ENCODE measurements around the gene ACTL7A. TPM values are rescaled to one million over a fixed set of nuclear protein-coding genes. Genes with fewer than 3 reads are reported as not detected.
"Not testable (repeated sequence)": the region's sequence is repeated elsewhere in the genome, so short reads cannot be mapped to it uniquely, and the experiment has no call there.

The ACTL7A gene
- total RNA-seq, 8 experiments from 2014 or later: 0.05 to 0.73 (median 0.25) TPM; not detected in 1

DNA sequence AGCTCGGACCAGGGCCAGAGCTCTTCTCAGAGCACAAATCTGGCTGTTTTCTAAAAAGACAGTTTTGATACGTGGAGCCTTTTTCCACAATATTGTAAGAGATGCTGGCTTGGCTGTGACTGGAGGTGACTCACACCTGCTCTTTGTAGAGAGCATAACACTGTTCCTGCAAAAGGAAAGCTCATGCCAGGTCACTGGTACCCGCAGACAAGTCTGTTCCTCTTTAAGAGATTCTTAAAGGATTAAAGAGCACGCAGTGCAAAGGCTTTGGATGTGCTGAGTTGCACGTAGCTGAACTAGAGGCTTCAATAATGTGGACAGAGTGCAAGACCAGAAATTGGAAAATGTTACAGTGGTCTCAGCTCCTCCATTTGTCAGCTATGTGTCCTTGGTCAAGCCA lies 25.3 kb upstream of the ACTL7A start:
- no peak overlapping the region for H3K4me3 ChIP-seq
- WGBS, 10 experiments: 43 to 94% (median 73%) methylated on average over 1 to 4 of the region's 5 CpGs; no CpG with 5 or more reads in 3 of the 10 experiments
- no peak overlapping the region for H3K27ac ChIP-seq
- no peaks in the 10 kb centered on the region for H3K4me1 ChIP-seq (replicated peaks in 1 of 2)
- in situ Hi-C loops (cut with MboI; ENCODE audit: low pct_unique_long_range_greater_than_20kb in 2 of 9, low sequenced_read_pairs in 9 of 9, unreplicated experiment in 9 of 9): no loop called here
- no peak for ATAC-seq (replicated peaks in 6 of 8)

DNA sequence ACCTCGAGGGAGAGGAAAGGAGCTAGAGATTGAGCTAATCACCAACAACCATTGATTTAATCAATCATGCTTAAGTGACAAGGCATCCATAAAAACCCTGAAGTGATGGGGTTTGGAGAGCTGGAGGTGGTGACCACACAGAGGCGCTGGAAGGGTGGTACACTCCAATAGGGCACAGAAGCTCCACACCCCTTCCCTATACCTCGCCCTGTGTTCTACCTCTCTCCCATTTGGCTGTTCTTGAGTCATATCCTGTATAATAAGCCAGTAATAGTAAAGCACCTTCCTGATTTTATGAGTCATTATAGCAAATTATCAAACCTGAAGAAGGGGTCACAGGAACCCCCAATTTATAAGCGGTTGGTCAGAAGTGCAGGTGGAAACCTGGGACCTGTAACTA lies 24.5 kb upstream of the ACTL7A start:
- WGBS, 10 experiments: 27 to 88% (median 67%) methylated on average over 1 to 4 of the region's 4 CpGs; no CpG with 5 or more reads in 1 of the 10 experiments
- in situ Hi-C loops (cut with MboI; ENCODE audit: low pct_unique_long_range_greater_than_20kb in 2 of 9, low sequenced_read_pairs in 9 of 9, unreplicated experiment in 9 of 9): no loop called here
- H3K27ac ChIP-seq: no peak overlapping the region
- H3K4me3 ChIP-seq: no peak overlapping the region
- H3K4me1 ChIP-seq (replicated peaks in 1 of 2): no peaks in the 10 kb centered on the region
- ATAC-seq (replicated peaks in 6 of 8): no peak

GRCh38 chr9:108838017-108838416 lies 24.0 kb upstream of the ACTL7A start:
- in situ Hi-C loops (cut with MboI; ENCODE audit: low pct_unique_long_range_greater_than_20kb in 2 of 9, low sequenced_read_pairs in 9 of 9, unreplicated experiment in 9 of 9): no loop called here
- ATAC-seq (replicated peaks in 6 of 8): no peak
- WGBS, 10 experiments: 0 to 100% (median 81%) methylated on average over 1 to 6 of the region's 6 CpGs
- no peaks in the 10 kb centered on the region for H3K4me1 ChIP-seq (replicated peaks in 1 of 2)
- no peak overlapping the region for H3K4me3 ChIP-seq
- H3K27ac ChIP-seq: no peak overlapping the region

GRCh38 chr9:108839561-108839960 lies 22.5 kb upstream of the ACTL7A start:
- in situ Hi-C loops (cut with MboI; ENCODE audit: low pct_unique_long_range_greater_than_20kb in 2 of 9, low sequenced_read_pairs in 9 of 9, unreplicated experiment in 9 of 9); ATAC-seq (replicated peaks in 6 of 8); H3K4me3 ChIP-seq; H3K27ac ChIP-seq; H3K4me1 ChIP-seq (replicated peaks in 1 of 2): not testable (repeated sequence)
- WGBS, 10 experiments: 27 to 90% (median 70%) methylated on average over 2 to 5 of the region's 5 CpGs

GRCh38 chr9:108842610-108843295 lies 19.3 kb upstream of the ACTL7A start:
- ATAC-seq (replicated peaks in 6 of 8): no peak
- Histone ChIP-seq H3K27ac (no peak overlapping the region), H3K4me3 (no peak overlapping the region), H3K4me1 (replicated peaks in 1 of 2) (no peaks in the 10 kb centered on the region)
- in situ Hi-C loops (cut with MboI; ENCODE audit: low pct_unique_long_range_greater_than_20kb in 2 of 9, low sequenced_read_pairs in 9 of 9, unreplicated experiment in 9 of 9): no loop called here
- WGBS, 10 experiments: 40 to 92% (median 80%) methylated on average over 1 to 13 of the region's 16 CpGs; no CpG with 5 or more reads in 1 of the 10 experiments

DNA sequence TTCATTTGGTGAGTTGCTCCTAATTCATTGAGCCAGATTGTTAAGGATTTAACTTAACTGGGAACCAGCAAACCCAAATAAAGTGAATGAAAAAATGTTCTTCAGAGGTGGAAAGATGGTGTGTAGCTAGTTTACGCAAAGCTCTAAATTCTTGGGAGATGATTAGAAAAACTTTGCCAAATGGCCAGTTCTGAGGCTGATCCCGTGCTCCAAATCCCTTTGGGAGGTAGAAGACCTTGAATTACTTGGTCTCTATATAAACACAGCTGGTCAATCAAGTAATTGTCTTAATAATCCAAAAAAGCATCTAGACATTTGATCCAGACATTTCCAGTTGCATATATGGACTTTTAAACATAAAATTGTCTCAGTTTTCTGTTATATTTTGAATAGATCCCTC lies 17.7 kb upstream of the ACTL7A start:
- Histone ChIP-seq H3K27ac (no peak overlapping the region), H3K4me3 (no peak overlapping the region), H3K4me1 (replicated peaks in 1 of 2) (no peaks in the 10 kb centered on the region)
- ATAC-seq (replicated peaks in 6 of 8): no peak
- 33 to 100% (median 60%) methylated on average over 1 to 2 of the region's 2 CpGs; no CpG with 5 or more reads in 1 of the 10 experiments for WGBS, 10 experiments
- in situ Hi-C loops (cut with MboI; ENCODE audit: low pct_unique_long_range_greater_than_20kb in 2 of 9, low sequenced_read_pairs in 9 of 9, unreplicated experiment in 9 of 9): no loop called here

DNA sequence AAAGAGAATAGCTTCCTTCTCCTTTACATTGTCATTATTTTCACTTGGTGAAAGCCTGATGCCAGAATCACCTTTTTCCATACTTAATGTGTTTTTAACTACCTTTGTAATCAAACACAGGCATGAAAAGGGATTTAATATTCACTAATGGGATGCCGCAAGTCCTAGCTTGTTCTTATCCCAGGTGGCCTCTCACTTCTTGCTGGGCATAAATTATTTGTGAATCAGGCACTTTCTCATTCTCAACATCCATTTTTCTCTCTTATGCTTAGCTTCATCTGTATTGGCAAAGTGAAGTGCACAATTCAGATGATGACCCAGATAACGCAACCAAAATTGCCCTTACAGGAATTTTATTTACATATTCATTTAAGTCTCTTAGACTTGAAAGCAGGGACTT lies 17.2 kb upstream of the ACTL7A start:
- in situ Hi-C loops (cut with MboI; ENCODE audit: low pct_unique_long_range_greater_than_20kb in 2 of 9, low sequenced_read_pairs in 9 of 9, unreplicated experiment in 9 of 9): no loop called here
- Histone ChIP-seq H3K4me1 (replicated peaks in 1 of 2) (no peaks in the 10 kb centered on the region), H3K27ac (no peak overlapping the region), H3K4me3 (no peak overlapping the region)
- peak in 4 of 8 experiments; percentile 10 to 63 (median 38) for ATAC-seq (replicated peaks in 6 of 8)
- WGBS, 10 experiments: 8 to 83% (median 68%) methylated on average over 1 to 2 of the region's 2 CpGs

DNA sequence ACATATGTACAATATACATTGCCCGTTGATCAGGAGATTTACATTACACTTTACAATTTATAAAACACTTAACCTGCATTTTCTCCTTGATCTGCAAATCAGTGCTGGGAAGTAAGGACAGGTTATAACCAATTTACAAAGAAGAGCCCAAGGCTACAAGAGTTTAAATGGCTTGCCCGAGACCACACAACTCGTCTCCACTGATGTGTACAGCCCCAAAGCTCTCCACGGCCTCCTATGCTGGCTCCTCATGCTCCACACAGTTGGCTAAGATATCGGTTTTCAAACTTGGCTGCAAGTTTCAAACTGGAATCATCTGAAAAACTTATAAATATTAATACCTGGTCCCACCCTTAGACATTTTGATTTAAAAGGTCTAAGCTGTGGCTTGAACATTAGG lies 16.6 kb upstream of the ACTL7A start:
- no peaks in the 10 kb centered on the region for H3K4me1 ChIP-seq (replicated peaks in 1 of 2)
- no peak overlapping the region for H3K27ac ChIP-seq
- in situ Hi-C loops (cut with MboI; ENCODE audit: low pct_unique_long_range_greater_than_20kb in 2 of 9, low sequenced_read_pairs in 9 of 9, unreplicated experiment in 9 of 9): no loop called here
- ATAC-seq (replicated peaks in 6 of 8): peak in 1 of 8 experiments; percentile 65
- H3K4me3 ChIP-seq: no peak overlapping the region
- WGBS, 10 experiments: 48 to 90% (median 83%) methylated on average over 1 to 5 of the region's 5 CpGs; no CpG with 5 or more reads in 2 of the 10 experiments

GRCh38 chr9:108845947-108846346 lies 16.1 kb upstream of the ACTL7A start:
- 21 to 83% (median 64%) methylated on average over 1 to 2 of the region's 2 CpGs; no CpG with 5 or more reads in 1 of the 10 experiments for WGBS, 10 experiments
- no peaks in the 10 kb centered on the region for H3K4me1 ChIP-seq (replicated peaks in 1 of 2)
- H3K27ac ChIP-seq: no peak overlapping the region
- no peak for ATAC-seq (replicated peaks in 6 of 8)
- no peak overlapping the region for H3K4me3 ChIP-seq
- in situ Hi-C loops (cut with MboI; ENCODE audit: low pct_unique_long_range_greater_than_20kb in 2 of 9, low sequenced_read_pairs in 9 of 9, unreplicated experiment in 9 of 9): no loop called here

DNA sequence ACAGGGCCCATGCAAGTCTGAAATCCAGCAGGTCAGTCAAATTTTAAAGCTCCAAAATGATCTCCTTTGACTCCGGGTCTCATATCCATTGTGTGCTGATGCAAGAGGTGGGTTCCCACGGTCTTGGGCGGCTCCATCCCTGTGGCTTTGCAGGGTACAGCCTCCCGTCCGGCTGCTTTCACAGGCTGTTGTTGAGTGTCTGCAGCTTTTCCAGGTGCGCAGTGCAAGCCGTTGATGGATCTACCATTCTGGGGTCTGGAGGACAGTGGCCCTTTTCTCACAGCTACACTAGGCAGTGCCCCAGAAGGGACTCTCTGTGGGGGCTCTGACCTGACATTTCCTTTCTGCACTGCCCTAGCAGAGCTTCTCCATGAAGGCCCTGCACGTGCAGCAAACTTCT lies 13.8 kb upstream of the ACTL7A start:
- WGBS, 10 experiments: 40 to 100% (median 84%) methylated on average over 1 to 5 of the region's 8 CpGs; no CpG with 5 or more reads in 6 of the 10 experiments
- H3K4me1 ChIP-seq (replicated peaks in 1 of 2); H3K27ac ChIP-seq; in situ Hi-C loops (cut with MboI; ENCODE audit: low pct_unique_long_range_greater_than_20kb in 2 of 9, low sequenced_read_pairs in 9 of 9, unreplicated experiment in 9 of 9); H3K4me3 ChIP-seq: not testable (repeated sequence)
- peak in 1 of 8 experiments; percentile 3 for ATAC-seq (replicated peaks in 6 of 8)

- Histone ChIP-seq H3K4me1 (replicated peaks in 1 of 2) (no peaks in the 10 kb centered on the region), H3K27ac (no peak overlapping the region), H3K4me3 (no peak overlapping the region)
- peak in 2 of 8 experiments; percentile 31 to 40 for ATAC-seq (replicated peaks in 6 of 8)
- 0 to 100% (median 88%) methylated on average over 1 to 3 of the region's 3 CpGs; no CpG with 5 or more reads in 2 of the 10 experiments for WGBS, 10 experiments
- in situ Hi-C loops (cut with MboI; ENCODE audit: low pct_unique_long_range_greater_than_20kb in 2 of 9, low sequenced_read_pairs in 9 of 9, unreplicated experiment in 9 of 9): loop anchor here in 1 of 9 experiments (25.0 kb wide), 1 partner anchor 88 kb away; no protein-coding TSS in a partner anchor
These were observed 11.7 kb upstream of the ACTL7A start for GRCh38 chr9:108850293-108850897.

DNA sequence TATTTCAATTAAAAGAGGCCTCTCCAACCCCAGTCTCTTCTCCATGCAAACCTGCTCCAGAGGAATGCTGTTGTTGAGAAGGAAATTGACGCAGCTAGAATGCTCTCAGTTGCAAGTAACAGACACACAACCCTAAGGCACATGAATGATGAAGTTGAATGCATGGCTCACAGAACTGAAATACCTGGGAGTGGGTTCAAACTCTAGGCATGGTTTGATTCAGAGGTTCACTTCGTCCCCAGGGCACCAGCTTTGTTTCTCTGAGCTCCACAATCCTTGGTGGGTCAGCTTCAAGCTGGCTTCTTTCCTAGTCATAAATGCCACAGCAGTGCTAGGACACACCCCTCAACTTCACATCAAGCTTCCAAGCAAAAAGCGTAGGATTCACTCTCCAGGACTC lies 10.9 kb upstream of the ACTL7A start:
- WGBS, 10 experiments: 52 to 100% (median 80%) methylated on average over 1 to 2 of the region's 3 CpGs; no CpG with 5 or more reads in 3 of the 10 experiments
- in situ Hi-C loops (cut with MboI; ENCODE audit: low pct_unique_long_range_greater_than_20kb in 2 of 9, low sequenced_read_pairs in 9 of 9, unreplicated experiment in 9 of 9): loop anchor here in 1 of 9 experiments (25.0 kb wide), 1 partner anchor 89 kb away; no protein-coding TSS in a partner anchor
- H3K27ac ChIP-seq: no peak overlapping the region
- H3K4me1 ChIP-seq (replicated peaks in 1 of 2): no peaks in the 10 kb centered on the region
- no peak overlapping the region for H3K4me3 ChIP-seq
- no peak for ATAC-seq (replicated peaks in 6 of 8)

- 8 to 25% (median 23%) methylated on average over 1 of the region's 1 CpG; no CpG with 5 or more reads in 6 of the 10 experiments for WGBS, 10 experiments
- no peak overlapping the region for H3K4me3 ChIP-seq
- no peak overlapping the region for H3K27ac ChIP-seq
- in situ Hi-C loops (cut with MboI; ENCODE audit: low pct_unique_long_range_greater_than_20kb in 2 of 9, low sequenced_read_pairs in 9 of 9, unreplicated experiment in 9 of 9): loop anchor here in 1 of 9 experiments (25.0 kb wide), 1 partner anchor 90 kb away; no protein-coding TSS in a partner anchor
- H3K4me1 ChIP-seq (replicated peaks in 1 of 2): no peaks in the 10 kb centered on the region
- ATAC-seq (replicated peaks in 6 of 8): no peak
These were observed 10.0 kb upstream of the ACTL7A start for GRCh38 chr9:108852079-108852478.

Measured in motor neuron (in vitro differentiated cells).